HUDEP-2 (cell line): ENCODE measurements around the gene PSMB3.
"Not testable (repeated sequence)": the region's sequence is repeated elsewhere in the genome, so short reads cannot be mapped to it uniquely, and the experiment has no call there.

Experiments
- DNase-seq, 76 experiments: peaks; one replicate each; lab custom pipeline; 2025; ENCODE audit not compliant: unreplicated experiment in 76 of 76; lab: John Stamatoyannopoulos, UW

Gene PSMB3

GRCh38 chr17:38747463-38748148 is 4.9 kb upstream of the PSMB3 start:
- DNase-seq = no peak

- peak in 16 of 76 experiments; percentile 6 to 37 (median 20) for DNase-seq
Measured at GRCh38 chr17:38748149-38748891, 4.2 kb upstream of the PSMB3 start, which contains the start of gene PCGF2. TSS of gene PCGF2 (minus strand) at chr17:38748336. CDS start at chr17:38740402, 7,934 bp downstream.

GRCh38 chr17:38748892-38749222 is 3.7 kb upstream of the PSMB3 start:
- DNase-seq = no peak

GRCh38 chr17:38749223-38750043 is 3.1 kb upstream of the PSMB3 start:
- peak in 57 of 76 experiments; percentile 15 to 74 (median 44) for DNase-seq

- no peak for DNase-seq
Measured at GRCh38 chr17:38750044-38750311, 2.6 kb upstream of the PSMB3 start.

- peak in 23 of 76 experiments; percentile 9 to 36 (median 25) for DNase-seq
Measured at GRCh38 chr17:38750312-38751121, 2.0 kb upstream of the PSMB3 start.

GRCh38 chr17:38751144-38751807 is 1.3 kb upstream of the PSMB3 start:
- DNase-seq = peak in 3 of 76 experiments; percentile 29 to 47 (median 35)

GRCh38 chr17:38751808-38752307 is 683 bp upstream of the PSMB3 start:
- peak in 63 of 76 experiments; percentile 19 to 86 (median 63) for DNase-seq

GRCh38 chr17:38753071-38753506 is 548 bp downstream of the PSMB3 start:
- DNase-seq = no peak

GRCh38 chr17:38761612-38762011 is 9.1 kb downstream of the PSMB3 start:
- DNase-seq = peak in 25 of 76 experiments; percentile 4 to 49 (median 16)

- no peak for DNase-seq
Measured at GRCh38 chr17:38762231-38762630, 9.7 kb downstream of the PSMB3 start.

GRCh38 chr17:38766341-38766740 is 13.8 kb downstream of the PSMB3 start:
- DNase-seq = no peak

GRCh38 chr17:38768417-38768816 is 15.9 kb downstream of the PSMB3 start:
- no peak for DNase-seq

GRCh38 chr17:38773258-38773657 is 20.7 kb downstream of the PSMB3 start:
- no peak for DNase-seq

- no peak for DNase-seq
Measured at GRCh38 chr17:38777641-38778250, 25.2 kb downstream of the PSMB3 start.

- DNase-seq = no peak
Measured at GRCh38 chr17:38779965-38780752, 27.6 kb downstream of the PSMB3 start.

GRCh38 chr17:38783227-38783626 is 30.7 kb downstream of the PSMB3 start:
- DNase-seq = no peak

GRCh38 chr17:38786372-38786771 is 33.8 kb downstream of the PSMB3 start:
- no peak for DNase-seq

GRCh38 chr17:38787999-38788398 is 35.5 kb downstream of the PSMB3 start:
- DNase-seq = not testable (repeated sequence)
